GM18505 (cell line): ENCODE measurements around the gene PLCL1.

Experiments used
- ATAC-seq: cut with Tn5 transposase; IDR thresholded peaks from one replicate; pipeline ENCODE4 v1.9.1; 2021; ENCODE audit not compliant: unreplicated experiment
- POLR2A ChIP-seq: IDR thresholded peaks from 4 replicates; pipeline ENCODE4 v1.6.1; 2011; ENCODE audit warnings: borderline replicate concordance; ENCODE audit not compliant: insufficient read depth, insufficient read length; ENCODE audit errors: extremely low read depth

PLCL1 gene

DNA sequence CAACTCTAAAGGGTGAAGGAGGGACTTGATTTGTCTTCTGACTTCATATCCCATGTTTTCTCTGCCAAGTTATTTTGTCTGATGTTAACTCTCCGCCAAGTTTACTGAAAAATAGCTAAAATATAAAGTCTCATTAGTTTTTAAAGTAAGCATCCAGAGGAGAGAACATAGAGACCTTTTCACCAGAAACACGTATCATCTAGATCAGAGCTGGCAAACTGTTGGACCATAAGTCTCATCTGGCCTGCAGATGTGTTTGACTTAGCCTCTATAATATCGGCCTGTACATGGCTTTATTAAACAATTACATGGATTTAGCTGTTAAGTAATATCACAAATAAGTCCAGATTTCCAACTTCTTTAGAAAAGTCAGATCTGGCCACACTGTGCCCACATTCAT is 182.6 kb downstream of the PLCL1 start:
- no peak for ATAC-seq
- TF ChIP-seq POLR2A: no peak

- ATAC-seq: no peak
- TF ChIP-seq POLR2A: no peak
These were observed 186.0 kb downstream of the PLCL1 start for GRCh38 chr2:197990356-197990755.

DNA sequence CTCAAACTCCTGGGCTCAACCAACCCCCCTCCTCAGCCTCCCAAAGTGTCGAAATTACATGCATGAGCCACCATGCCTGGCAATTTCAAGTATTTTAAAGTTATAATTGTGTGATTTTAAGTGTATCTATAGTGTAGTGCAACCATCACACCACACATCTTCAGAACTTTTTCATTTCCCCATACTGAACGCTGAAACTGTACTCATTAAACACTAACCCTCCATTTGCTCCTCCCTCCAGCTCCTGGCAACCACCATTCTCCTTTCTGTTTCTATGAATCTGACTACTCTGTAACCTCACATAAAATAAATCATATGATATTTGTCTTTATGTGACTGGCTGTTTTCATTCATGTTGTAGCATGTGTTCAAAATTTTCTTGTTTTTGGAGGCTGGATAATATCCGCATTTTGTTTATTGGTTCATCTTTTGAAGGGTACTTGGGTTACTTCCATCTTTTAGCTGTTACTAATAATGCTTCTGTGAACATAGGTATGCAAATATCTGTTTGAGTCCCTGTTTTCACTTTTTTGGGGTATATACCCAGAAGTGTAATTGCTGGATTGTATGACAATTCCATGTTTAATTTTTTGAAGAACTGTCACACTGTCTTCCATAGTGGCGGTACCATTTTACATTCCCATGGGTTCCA is 188.2 kb downstream of the PLCL1 start:
- TF ChIP-seq POLR2A: no peak
- ATAC-seq: peak; percentile 85

GRCh38 chr2:197993363-197993762 is 189.0 kb downstream of the PLCL1 start:
- TF ChIP-seq POLR2A: no peak
- peak; percentile 20 for ATAC-seq

DNA sequence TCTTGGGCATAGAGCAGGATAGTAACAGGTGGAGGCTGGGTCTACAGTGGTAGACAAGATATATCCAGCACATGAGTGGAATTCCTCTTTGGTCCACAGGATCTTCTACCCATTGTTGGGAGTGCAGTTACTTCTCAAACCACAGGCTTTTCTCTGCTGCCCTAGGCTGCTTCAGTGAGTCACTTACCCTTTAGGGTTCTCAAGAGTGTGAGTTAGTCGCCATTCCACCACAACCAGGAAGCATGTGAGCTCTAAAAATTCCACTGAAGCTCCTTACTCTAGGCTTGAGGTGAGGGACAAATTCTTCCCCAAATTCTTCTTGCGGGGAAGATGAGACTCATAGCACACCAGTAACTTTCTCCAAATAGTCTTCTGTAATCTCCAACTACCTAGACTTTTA is 189.4 kb downstream of the PLCL1 start:
- no peak for TF ChIP-seq POLR2A
- no peak for ATAC-seq

DNA sequence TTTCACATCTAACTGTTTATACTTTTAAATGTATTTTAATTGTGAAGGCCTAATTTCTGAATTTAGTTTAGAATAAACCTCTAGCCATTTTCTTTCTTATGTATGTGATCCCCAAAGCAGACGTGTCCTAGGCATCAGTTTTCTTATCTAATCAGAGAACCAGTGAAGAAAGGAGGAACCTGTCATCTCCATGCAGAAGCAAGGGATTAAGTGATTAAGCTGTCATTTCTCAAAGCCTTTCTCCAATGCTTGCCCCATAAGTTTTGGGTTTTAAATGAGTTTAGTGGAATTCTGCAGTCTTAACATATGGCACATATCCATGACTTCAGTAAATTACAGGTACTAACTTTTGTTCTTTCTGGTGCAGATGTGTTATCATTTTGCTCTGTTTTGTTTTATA is 190.4 kb downstream of the PLCL1 start:
- ATAC-seq: no peak

GRCh38 chr2:197996583-197996982 is 192.2 kb downstream of the PLCL1 start:
- TF ChIP-seq POLR2A: no peak
- no peak for ATAC-seq

More for the DNA sequence above, 190.4 kb downstream of the PLCL1 start:
- no peak for TF ChIP-seq POLR2A

DNA sequence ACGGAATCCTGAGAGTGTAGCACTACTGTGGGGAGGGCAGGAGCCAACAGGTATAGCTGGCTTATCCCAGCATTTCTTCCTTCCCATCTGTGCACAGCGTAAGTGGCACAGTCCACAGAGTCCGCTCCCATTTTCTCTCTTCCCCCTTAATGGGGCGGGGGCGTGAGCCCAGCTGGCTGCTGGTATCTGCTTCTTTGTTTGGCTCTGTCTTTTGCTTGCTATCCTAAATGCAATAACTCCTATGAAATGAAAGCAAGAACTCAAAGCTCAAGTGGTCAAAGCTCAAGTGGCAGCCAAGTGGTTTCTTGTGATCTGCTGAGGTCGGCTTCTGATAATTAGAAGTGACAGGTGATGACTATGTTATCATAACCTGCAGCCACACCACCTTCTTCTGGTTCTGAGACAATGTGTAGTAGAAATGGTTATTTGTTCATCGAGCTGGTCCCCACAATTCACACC is 192.7 kb downstream of the PLCL1 start:
- TF ChIP-seq POLR2A: no peak
- ATAC-seq: no peak

- no peak for TF ChIP-seq POLR2A
- no peak for ATAC-seq
These were observed 194.3 kb downstream of the PLCL1 start for GRCh38 chr2:197998702-197999101.

DNA sequence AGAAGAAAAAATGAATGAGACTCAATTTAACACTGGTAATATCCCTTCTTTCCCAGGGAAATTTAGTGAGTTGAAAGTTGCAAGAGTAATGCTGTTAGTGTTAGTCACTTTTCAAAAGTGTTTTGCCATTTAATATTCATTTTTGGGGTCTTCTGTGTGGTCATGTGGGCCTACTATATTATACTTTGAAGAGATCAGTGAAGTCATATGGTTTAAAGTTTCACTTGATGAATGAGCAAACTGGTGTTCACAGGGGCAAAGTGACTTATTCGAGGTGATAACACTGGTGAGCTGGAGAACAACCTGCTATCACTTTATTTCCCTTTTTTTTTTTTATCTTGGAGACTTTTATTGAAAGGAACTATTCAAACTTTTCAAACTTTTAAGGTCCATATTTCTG is 196.0 kb downstream of the PLCL1 start:
- ATAC-seq: no peak
- TF ChIP-seq POLR2A: no peak

DNA sequence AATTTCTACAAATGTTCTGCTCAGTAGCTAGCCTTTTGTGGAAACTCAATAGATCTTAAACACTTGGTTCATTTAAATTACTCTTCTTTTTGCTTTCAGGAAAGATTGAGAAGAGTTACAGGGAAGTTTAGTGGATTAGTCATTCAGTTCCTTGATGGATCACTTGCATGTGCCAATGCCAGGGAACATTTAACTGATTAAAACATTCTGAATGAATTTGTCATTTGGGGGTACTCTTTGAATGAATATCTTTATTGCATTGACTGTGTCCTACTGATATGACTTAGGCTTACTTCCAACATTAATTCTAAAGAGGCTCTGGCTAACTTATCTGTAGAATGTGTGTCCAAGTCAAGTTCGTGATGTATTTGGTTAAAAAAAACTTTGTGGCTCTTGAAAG is 199.8 kb downstream of the PLCL1 start:
- no peak for ATAC-seq
- no peak for TF ChIP-seq POLR2A

DNA sequence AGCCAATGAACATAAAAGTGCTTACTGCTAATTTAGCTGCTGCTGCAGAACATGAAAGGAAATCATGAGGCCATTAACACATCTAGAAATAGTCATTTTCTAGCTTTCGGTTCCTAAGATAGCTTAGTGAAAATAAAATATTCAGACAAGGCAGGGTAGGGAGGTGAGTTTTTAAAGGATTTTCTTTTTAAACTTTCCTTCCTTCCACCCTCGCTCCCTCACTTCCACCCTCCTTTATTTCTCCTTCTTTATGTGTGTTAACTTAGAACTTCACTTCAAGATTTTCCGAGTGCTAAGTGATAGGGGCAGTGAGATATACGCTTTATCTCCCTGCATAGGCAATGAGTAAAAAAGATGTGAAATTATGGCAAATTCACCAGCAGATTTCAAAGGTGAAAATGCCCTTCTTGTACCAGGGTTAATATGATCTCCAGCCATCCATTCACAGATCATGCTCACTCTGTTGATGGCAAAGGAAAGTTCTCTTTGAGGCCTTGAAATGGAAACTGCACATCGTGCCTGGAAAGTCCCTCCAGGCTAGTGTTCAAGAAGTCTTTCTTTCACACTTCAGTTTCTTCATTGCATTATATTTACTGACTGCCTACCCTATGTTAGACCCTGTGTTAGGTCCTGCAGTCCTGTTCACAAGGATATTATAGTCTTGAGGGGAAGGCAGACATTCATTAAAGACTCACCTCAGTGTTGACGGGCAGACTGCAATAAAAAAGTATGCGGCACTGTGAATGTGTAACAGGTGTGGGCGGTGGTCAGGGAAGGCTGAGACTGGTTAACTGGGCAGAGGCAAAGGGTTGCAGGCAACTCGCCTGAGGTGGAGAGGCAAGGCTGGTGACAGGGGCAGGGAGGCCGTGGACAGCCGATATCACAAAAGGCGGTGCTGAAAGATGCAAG is 200.8 kb downstream of the PLCL1 start:
- peak; percentile 74 for ATAC-seq

DNA sequence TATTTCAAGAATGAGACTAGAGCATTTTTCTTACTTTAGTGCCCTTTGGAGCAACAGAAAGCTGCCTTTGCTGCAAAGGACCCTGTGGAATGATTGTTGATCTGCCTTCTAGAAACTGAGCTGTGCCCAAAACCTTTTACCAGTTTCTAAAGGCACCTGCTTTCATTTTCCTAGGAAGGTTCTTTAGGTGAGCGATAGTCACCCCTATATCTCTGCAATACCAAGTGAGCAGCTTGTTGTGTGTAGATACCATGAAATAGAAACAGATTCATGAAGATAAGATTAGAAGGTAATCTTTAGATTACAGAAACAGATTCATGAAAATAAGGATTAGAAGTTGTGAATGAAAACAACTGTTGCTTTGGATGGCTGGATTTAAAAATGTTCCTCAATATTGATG is 202.3 kb downstream of the PLCL1 start:
- no peak for TF ChIP-seq POLR2A
- ATAC-seq: no peak

More for the DNA sequence above, 200.8 kb downstream of the PLCL1 start:
- TF ChIP-seq POLR2A: peak; percentile 29

- no peak for ATAC-seq
- TF ChIP-seq POLR2A: no peak
These were observed 203.8 kb downstream of the PLCL1 start for GRCh38 chr2:198008230-198008629.

DNA sequence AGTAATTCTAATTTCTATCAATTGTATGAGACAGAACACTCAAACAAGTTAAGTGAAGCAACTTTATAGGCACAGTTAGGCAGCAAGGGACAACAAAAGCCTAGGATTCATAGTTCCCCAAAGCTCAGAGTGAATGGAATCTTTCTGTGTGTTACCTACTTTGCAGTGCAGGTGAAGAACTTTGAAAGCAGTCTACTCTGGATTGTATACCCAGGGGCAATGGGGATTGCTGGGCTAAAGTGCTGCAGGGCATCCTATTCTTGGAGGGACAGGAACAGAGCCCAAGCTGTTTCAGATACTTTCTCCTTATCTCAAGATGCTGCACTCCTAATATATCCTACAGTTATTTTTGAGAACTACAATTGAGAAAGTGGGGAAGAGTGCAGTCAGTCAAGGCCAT is 207.6 kb downstream of the PLCL1 start:
- ATAC-seq: no peak
- TF ChIP-seq POLR2A: no peak

GRCh38 chr2:198016243-198016642 is 211.8 kb downstream of the PLCL1 start:
- no peak for TF ChIP-seq POLR2A
- no peak for ATAC-seq
